Measurements from ENCODE around the gene OXNAD1.

Gene OXNAD1

DNA sequence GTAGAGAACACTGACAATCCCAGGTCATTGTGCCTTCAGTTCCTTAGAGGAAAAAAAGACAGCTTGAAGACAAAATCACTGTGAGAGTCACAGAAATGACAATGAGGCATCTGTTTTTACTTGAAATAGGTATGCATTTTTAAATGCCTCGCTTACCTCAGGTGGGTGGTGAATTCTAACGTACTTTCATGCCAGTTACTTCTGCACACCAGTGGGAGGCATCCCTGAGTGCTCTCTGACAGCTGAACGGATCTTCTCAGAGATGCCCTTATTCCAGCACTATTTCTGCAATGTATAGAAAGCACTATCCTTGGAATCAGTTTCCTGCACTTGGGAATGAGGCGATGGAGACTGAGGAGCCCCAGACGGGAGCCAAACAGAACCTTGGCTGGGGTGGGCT, 16.5 kb upstream of the OXNAD1 start:
- no peak for DNase-seq

DNA sequence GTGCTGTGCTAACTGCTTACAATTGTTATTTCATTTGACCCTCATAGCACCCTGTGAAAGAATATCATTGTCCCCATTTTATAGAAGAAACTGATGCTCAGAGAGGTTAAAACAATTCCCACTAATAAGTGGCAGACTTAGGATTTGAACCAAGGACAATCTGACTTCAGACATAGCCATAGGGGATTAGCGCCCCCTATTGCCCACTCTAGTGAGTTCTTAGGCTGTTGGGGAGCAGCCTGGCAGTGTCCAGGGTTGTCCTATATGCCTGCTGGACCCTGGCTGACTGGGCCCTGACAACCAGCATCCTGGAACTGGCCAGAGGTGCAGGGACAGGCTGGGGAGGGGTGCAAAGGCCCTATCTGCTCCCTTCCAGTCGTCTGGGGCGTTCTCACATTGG, 15.7 kb upstream of the OXNAD1 start:
- no peak for DNase-seq

DNA sequence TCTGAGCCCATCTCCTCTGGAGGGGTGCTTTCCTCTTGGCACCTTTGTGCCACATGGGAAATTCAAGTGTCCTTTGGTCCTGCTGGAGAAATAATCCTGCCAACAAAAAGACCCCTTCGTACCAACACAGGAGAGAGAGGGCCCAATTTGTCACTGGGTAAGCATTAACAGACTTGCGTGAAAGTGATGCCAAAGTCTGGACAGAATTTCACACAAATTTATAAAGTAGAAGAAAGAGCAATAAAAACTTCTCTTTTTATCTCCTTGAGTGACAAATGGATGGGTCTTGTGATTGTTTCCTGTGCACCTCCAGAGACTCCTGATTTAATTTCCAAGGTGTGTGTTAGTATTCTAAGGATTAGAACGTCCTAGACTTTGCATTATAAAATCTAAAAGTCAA, 15.1 kb upstream of the OXNAD1 start:
- no peak for DNase-seq

DNA sequence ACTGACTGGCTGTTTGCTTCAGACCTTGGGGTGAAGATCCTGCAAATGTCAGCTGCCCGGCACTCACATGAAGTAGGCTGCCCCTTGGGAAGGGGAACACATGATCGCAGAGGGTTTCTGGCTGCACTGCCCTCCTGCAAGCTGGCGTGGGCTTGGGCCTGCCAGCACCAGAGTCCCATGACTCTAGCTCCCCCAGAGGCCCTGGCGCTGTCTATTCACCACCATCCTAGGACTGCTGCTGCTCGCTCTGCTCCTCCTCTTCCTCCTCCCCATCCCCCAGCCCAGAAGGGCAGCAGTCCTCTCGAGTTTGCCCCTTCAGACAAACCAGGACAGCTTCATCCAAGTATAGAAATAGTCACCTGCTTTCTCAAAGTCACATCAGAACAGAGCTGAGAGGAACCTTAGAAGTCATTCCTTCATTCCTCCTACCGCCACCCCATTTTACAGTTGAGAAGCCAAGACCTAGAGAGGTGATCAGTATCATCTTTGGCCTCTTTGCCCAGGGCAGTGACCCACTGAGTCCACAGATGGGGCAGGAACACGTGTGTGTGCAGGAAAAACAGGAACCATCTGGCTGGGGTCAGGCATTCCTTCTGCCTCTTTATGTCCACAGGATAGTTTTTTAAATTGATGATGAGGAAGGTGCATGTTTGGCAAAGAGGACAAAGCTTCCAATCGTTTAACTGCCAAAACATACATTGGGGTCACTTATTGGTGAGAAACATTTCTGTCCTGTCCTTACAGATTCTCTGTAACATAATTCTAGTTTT, 13.5 kb upstream of the OXNAD1 start:
- no peak for DNase-seq

DNA sequence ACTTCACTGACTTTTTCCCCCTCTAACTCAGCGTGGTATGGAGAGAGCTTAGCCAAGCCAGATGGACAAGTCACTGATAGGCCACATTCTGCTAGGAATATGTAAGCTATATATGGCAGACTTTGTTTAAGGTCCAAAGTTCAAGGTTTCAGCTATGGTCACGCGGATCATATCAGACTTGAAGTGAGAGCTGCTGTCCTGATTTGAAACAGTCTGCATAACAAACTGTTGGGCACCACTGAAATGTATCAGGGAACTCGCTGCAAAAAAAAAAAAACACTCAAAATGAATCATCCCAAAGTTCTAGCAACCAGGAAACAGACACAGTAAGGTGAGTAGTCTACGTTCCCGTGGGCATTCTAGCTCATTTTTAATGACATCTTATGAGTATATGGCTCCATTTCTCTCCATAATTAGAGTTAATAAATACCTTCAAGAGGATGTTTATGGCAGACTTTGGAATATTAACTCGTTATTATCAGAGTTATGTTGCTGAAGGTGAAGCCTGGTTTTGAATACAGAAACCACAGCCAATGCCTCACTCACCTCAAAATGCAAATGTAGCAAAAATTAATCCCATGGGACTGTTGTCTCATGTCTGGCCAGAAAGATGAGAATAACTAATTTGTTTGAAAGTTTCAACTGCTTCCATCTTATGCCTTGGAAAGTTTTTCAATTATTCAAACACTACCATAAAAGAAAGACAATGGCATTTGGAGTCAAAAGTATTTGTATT, 12.6 kb upstream of the OXNAD1 start:
- DNase-seq, result peak; percentile 76

DNA sequence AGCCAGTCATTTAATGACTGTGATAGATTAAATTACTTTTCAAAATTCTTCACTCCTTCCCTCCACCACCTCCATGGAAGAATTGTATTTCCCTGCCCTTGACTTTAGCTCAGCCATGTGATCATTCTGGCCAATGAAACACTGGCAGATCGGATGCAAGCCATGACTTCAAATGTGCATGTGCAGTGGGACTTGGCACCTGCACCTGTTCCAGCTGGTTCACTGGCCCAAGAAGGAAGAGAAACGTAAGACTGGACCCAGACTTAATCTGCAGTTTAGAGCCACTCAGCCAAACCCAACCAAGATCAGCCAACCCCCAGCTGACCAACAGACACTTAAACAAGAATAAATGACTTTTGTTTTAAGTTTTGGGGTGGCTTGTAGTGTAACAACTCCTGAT, 12.0 kb upstream of the OXNAD1 start:
- peak; percentile 74 for DNase-seq

DNA sequence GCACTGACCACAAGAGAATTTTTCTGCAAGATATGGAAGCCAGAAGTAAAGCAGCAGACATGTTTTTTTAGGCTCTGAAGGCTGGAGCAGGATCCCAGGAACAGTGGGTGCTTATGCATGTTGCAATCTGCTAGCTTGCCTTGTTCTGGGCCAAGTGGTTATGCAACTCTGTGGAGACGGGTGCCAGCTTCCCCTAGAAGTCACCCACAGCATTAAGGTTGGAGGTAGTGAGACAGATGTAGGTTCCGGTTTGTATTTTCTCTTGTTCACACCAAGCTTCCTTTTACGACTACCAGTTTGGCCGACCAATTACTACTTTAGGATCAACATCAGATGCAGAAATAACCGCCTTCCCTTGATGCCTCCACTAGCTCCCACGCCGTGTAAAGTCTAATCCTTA, 11.4 kb upstream of the OXNAD1 start:
- no peak for DNase-seq

DNA sequence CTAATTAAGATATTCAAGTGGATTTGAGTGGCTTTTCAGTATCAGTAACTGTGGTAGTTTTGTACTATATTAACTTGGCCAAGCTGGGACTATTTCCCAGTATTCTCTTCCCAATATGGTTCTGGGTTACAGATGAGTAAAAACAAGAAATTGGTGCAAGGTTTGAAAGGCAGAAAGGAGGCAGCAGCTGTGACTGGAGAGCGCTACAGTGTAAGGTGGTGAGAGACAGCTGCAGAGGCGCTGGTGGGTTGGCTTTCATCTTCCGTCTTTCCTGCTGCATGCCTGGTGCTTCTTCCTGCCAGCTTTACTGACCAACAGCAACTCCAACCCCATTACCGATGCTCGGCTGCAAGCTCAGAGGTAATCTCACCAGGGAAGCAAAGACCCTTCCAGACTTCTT, 10.1 kb upstream of the OXNAD1 start:
- no peak for DNase-seq

DNA sequence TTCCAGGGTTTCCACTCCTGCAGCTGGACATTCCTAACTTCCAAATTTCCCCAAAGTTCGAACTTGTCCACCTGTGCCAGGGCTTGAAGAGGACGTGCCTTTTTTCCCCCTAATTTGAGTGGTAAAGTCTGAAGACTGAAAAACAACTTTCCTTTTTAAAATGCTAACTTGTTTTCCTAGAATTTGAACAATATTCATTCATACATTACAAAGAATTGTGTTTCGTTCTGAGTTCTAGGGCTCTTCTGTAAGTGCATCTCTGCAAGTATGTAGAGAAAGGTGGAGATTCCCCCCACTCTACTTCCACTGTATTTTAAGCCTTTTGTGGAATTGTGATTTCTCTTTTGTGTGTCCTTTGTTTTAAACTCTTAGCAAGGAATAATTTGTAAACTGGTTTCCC, 9.7 kb upstream of the OXNAD1 start:
- DNase-seq, result no peak

DNA sequence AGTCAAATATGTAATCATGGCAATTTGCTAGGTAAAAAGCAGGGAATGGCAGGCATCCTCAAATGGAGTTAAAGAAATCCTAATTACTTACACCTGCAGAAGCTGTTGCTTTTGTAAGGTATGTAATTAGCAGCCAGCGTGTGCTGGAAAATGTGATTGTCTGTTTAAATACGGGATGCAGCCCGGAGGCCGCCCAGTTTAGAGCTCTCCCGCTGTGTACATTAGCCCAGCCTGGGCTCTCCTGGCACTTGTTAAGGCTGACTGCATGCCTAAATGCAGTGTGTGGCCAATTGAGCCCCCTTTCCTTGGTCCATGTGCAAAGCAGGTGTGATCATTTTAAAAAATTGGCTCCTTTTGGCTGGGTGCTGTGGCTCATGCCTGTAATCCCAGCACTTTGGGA, 9.3 kb upstream of the OXNAD1 start:
- DNase-seq, result no peak

DNA sequence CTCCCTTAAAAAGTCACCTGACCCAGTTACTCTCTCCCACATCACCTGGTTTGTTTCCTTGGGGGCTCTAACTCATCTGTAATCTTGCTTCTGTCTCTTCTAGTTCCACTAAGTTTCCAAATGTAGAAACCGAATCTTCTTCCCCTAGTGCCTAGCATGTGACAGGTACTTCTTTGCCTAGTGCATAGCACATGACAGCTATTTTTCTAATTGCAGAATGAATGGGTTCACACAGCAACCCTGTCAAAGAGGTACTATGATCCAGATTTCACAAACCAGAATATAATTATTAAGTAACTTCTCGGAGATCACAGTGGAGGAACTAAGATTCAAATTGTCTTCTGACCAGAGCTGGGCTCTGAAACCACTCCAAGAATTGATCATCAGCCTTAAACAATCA, 7.7 kb upstream of the OXNAD1 start:
- no peak for DNase-seq

DNA sequence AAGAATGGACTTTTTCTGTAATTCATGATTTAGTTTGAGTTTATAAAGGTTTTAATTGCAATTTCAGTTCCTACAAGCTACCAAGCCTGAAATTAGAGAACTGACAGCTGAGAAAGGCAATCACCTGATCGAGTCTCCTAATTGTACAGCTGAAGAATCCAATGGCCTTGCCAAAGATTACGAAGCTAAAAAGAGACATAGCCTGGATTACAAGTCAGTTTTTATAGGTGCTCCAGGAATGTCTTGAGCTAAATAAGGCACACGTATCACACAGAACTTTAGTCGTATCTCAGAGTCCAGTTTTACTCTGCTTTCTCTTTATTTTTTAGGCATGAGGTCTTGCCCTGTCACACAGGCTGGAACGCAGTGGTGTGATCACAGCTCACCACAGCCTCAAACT, 6.8 kb upstream of the OXNAD1 start:
- DNase-seq, result no peak

DNA sequence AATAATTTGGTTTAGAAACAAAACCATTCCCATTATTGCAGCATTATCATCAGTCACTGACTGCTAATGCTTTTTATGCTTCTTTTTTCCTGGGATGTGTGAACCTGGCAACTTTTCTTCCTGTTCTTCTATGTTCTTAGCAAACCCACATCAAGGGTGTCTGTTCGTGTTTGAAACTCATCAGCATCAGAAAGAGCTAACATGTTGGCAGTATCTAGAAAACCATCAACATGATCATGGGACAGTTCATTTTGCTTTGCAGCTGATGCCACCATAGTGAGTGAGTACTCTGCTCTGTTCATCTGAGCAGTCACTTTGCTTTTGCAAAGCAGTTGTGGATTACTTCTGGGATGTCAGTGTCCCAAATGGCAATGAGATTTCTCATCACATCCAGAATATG, 6.1 kb upstream of the OXNAD1 start:
- no peak for DNase-seq

DNA sequence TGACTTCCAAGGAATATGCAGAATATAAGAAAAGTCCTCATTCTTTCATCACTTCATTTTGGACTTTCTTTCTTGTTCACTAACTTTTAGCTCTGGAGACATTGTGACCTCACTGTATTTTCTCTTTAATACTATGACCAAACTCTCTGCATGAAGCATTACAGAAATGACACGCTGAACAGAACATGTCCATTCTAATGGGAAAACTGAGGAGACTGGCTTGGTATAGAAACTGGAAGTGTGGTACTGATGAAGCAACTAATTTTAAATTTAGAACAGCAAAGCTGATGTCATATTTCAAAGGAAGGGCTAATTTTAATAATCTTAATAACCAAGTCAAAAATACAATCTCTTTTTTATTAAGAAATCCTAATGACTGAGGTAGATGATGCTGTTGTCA, 5.0 kb upstream of the OXNAD1 start:
- DNase-seq, result no peak

DNA sequence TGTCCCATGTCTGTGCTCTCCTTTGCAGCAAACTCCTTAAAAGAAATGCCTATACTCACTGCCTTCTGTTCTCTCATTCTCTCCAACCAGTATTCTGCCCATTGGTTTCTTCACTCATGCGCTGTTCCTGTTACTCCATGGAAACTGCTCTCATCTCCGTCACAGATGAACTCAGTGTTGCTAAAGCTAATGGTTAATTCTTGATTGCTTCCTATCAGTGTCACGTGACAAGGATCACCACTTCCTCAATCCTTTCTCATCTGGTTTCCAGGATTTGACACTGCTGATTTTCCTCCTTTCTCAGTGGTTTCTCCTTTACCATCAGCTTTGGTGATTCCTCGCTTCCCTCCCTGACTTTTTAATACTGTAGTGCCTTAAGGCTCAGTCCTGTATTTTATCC, 2.8 kb upstream of the OXNAD1 start:
- no peak for DNase-seq

DNA sequence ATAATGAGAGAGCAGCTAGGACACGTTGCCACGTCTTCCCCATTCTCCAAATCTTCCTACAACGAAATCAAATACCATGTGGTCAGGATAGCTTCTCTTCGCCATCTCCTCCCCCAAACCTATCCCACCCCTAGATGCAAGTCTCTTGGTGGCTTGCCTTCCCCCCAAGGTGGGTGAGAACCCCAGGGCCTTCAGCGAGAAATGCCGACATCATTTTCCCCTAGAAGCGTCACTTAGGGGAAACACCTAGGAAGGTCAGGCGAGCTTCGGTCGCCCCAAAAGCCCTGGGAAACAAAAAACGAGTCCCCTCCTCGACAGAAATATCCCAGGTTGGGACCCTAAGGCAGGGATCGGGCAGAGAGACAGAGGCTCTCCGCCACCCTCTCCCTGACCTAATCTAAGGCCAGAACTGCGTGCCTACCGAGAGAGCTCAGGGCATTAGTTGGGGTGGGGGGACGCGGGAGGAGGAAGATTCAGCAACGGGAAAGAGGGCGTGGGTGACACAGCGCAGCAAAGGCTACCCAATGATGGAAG, 771 bp upstream of the OXNAD1 start:
- no peak for DNase-seq

DNA sequence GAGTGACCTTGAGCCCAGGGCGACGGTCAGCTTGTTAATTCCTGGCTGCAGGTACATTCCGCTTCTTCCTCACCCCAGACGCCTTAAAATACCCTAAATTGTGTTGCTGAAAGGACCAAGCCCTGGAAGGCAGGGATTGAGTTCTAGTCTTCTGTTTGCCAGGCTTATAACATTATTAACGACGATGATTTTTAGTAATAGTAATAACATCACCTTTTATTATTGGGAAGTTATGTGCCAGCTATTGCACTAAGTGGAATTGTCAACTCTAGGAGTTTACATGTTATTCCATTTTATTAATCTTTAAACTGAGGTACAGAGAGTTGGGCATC, 409 bp downstream of the OXNAD1 start:
- DNase-seq, result no peak

DNA sequence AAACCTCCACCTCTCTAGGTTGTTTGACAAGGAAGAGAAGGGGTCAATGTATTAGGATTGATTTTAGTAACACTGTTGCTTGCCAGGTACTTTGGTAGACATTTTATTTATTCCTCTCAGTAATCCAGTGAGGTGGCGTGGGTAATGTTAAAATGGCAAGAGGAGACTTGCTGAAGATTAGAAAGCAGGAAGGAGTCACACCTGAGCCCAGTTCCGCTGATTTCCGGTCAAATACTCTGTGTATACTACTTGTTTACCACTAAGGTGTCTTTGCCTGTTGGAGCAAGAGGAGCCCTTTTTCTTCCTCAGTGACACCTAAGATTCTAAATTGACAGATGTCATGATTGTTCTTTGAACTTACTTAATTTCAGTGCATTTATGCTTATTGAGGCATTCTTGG, 1.7 kb downstream of the OXNAD1 start:
- DNase-seq, result no peak

DNA sequence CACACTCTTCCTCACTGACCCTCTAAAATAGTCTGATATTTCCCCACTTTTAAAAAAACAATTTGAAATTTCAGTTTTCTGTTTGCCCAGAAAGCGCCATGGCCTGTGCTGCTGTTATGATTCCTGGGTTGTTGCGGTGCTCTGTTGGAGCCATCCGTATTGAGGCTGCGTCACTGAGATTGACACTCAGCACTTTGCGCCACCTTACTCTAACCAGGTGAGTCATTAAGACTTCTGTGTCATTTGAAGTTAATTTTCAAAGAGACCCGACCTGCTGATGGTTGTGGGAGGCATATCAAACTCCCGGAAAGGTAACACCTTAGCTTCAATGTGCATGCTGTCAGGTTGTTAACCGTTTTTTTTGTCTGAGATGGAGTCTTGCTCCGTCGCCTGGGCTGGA, 5.8 kb downstream of the OXNAD1 start:
- no peak for DNase-seq

DNA sequence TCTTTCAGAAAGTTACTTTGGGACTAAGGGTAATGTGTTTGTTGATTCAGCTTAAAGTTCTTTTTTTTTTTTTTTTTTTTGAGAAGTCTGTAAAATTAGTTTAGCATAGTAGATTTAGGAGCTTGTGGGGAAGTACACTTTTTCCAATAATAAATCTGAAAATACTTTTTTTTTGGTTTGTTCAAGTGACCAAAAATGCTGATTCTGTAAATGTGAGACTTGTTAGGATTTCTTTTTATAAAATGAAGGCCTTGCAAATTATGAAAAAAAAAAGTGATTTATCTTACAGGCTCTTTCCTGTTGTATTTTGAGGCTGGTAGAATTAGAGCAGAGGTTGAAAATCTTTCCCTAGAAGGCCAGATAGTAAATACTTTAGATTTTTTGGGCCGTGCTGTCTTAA, 7.6 kb downstream of the OXNAD1 start:
- DNase-seq, result no peak

DNA sequence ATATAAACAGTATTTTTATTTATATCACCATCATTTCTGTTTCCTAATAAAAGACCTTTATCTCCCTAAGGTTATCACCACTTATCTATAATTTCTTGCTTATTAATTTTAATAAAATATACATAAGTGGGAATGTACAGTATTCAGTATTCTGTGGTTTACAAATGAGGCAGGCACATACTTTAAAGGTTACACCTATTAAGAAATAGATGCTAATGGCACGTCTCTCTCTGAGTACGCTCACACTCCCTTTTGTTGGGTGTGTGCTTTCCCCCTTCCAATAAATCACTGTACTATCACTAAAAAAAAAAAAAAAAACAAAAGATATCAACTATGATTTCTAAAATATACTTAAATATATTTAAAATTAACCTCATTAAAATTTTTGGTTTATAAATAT, 8.9 kb downstream of the OXNAD1 start:
- DNase-seq, result no peak

DNA sequence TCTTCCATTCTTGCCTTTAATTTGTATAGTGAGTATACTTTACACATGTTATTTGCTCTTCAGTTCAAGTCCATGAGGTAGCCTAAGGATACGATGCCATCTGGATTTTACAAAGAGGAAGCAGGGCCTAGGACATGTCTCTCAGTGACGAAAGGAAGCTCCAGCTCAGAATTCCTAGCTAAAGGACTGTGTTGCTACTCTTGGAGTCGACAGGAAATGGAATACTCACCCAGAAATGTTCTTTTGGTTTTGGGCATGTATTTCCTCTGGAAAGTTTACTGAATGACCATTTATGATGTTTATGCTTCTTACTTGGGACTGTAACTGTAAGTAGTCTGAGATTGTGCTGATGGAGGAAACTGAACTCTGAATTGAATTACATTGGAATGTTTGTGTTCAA, 12.5 kb downstream of the OXNAD1 start:
- DNase-seq, result no peak

DNA sequence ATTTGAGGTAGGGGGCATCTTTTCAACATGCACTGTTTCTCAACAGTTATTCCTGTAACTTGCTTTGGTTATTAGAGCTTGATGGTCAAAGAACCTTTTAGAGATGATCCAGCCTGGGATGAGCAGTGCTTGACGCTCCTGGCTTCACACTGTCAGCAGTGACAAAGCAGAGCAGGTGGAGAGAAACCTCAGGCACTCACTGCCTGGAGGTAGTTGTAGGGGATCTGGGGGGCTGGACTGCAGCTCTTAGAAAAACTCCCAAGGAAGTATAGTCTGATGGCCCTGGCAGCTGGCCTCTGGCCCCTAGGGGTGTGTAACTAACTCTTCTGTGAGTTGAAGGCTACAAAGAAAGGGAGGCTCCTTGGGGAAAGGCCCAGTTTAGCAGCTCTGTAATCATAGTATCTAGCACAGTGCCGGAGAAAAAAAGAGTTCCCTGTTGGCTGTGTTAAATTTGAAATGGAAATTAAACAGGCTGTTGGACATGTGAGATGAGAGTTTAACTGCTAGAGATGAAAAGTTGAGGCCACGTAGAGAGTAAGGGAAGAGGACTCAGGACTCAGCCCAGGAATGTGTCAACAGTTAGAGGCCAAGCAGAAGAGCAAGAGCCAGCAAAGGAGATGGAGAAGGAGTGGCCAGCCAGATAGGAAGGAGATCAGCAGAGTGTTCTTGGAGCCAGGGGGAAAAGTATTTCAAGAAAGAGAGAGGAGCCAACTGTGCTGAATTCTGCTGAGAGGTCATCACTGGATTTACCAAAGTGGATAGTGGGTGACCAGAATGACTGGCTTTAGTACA, 14.2 kb downstream of the OXNAD1 start:
- no peak for DNase-seq

DNA sequence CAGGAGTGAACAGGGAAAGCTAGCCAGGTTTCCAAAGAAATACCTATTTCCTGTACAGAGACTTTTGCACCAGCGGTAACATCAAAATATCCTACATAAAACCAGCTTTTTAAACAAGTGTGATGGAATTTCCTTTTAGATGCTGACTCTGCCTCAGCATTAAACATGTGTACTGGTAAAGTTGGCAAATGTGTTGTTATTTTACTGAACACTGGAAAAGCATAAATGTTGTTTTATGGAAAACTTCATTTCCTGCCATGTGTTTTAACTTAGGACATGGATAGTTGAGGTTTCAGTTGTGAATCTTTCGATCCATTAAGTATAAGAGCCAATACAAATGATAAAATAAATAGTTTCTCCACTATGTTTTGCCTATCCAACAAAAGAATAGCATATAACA, 15.7 kb downstream of the OXNAD1 start:
- DNase-seq, result no peak
